Activated B cell treated with CpG ODN at 0.5 μM for 24 hours (primary cell): ENCODE measurements around the gene CDC42BPB. TPM values are rescaled to one million over a fixed set of nuclear protein-coding genes. Genes with fewer than 3 reads are reported as not detected.

Experiments used
- ATAC-seq: fragments of 200-7000 bp; cut with Tn5 transposase; one replicate; pipeline ENCODE4 v1.10.0; 2021; ENCODE audit warnings: low read depth, mild to moderate bottlenecking, moderate library complexity
- CTCF ChIA-PET: fragments of 350-600 bp; sonication (Branson Sonifier 250); formaldehyde crosslinking; loops from one replicate; lab custom pipeline; 2021; ENCODE audit warnings: antibody characterized with exemption; lab: Charles Lee
- POLR2A ChIA-PET: fragments of 350-600 bp; sonication (Branson Sonifier 250); formaldehyde crosslinking; loops from one replicate; lab custom pipeline; 2021; ENCODE audit warnings: antibody characterized with exemption; lab: Charles Lee
- DNase-seq: peaks from one replicate; pipeline ENCODE4 v3.0.0; 2022
- H3K27ac Mint-ChIP-seq: one replicate; pipeline ENCODE4 v1.8.0; 2020; ENCODE audit warnings: mixed read lengths
- H3K27me3 Mint-ChIP-seq: one replicate; pipeline ENCODE4 v1.8.0; 2021; ENCODE audit warnings: mixed read lengths
- H3K36me3 Mint-ChIP-seq: one replicate; pipeline ENCODE4 v1.8.0; 2021; ENCODE audit warnings: low read depth, mixed read lengths
- H3K4me1 Mint-ChIP-seq: one replicate; pipeline ENCODE4 v1.8.0; 2021; ENCODE audit warnings: mixed read lengths
- H3K4me3 Mint-ChIP-seq: one replicate; pipeline ENCODE4 v1.8.0; 2020; ENCODE audit warnings: mild to moderate bottlenecking, mixed read lengths
- H3K9me3 Mint-ChIP-seq: one replicate; pipeline ENCODE4 v1.8.0; 2020; ENCODE audit warnings: mixed read lengths
- CTCF ChIP-seq: fragments of 200-600 bp; IDR thresholded peaks from one replicate; pipeline ENCODE4 v1.8.0; 2022; ENCODE audit warnings: antibody characterized with exemption, mild to moderate bottlenecking
- intact Hi-C: fragments of 100-400 bp; cut with micrococcal nuclease; formaldehyde crosslinking; loops from one replicate; pipeline ENCODE4 v1.15.1; 2024
- total RNA-seq: library from RNA; stranded (reverse); gene quantifications from 2 replicates; pipeline ENCODE4 v1.2.3, GENCODE V29; 2022

CDC42BPB gene
- total RNA-seq, 1 donor from 2014 or later, result 38.5 TPM

GRCh38 chr14:102943454-102943853, 113.9 kb downstream of the CDC42BPB start:
- H3K4me3 Mint-ChIP-seq, result no peak overlapping the region
- POLR2A ChIA-PET, result no interaction called here
- no peak overlapping the region for H3K27ac Mint-ChIP-seq
- ATAC-seq (no peak), DNase-seq (no peak)
- H3K27me3 Mint-ChIP-seq, result no peaks in the 10 kb centered on the region
- H3K9me3 Mint-ChIP-seq, result no peaks in the 10 kb centered on the region
- peaks cover 30% of the 10 kb centered on the region for H3K4me1 Mint-ChIP-seq
- CTCF ChIA-PET, result no interaction called here
- no peak for TF ChIP-seq CTCF
- peaks cover 57% of the 10 kb centered on the region for H3K36me3 Mint-ChIP-seq
- intact Hi-C loops, result no loop called here

GRCh38 chr14:102942069-102942468, 115.3 kb downstream of the CDC42BPB start:
- Mint-ChIP-seq H3K27ac (no peak overlapping the region), H3K4me1 (peaks cover 24% of the 10 kb centered on the region), H3K9me3 (no peaks in the 10 kb centered on the region), H3K27me3 (no peaks in the 10 kb centered on the region), H3K4me3 (no peak overlapping the region), H3K36me3 (peaks cover 58% of the 10 kb centered on the region)
- no peak for DNase-seq
- intact Hi-C loops, result no loop called here
- no peak for ATAC-seq
- no peak for TF ChIP-seq CTCF
- POLR2A ChIA-PET, result interaction anchor here (1.0 kb wide), 1 partner anchor 11 kb away, joined by 4 read pairs; no protein-coding TSS in a partner anchor
- CTCF ChIA-PET, result no interaction called here

GRCh38 chr14:102941419-102942011, 115.8 kb downstream of the CDC42BPB start:
- H3K9me3 Mint-ChIP-seq, result no peaks in the 10 kb centered on the region
- ChIA-PET POLR2A (interaction anchor here (1.0 kb wide), 1 partner anchor 11 kb away, joined by 4 read pairs; no protein-coding TSS in a partner anchor), CTCF (interaction anchor here (0.6 to 0.9 kb wide), 2 partner anchors 247 to 411 kb away, joined by 3 read pairs; no protein-coding TSS in a partner anchor)
- no peaks in the 10 kb centered on the region for H3K27me3 Mint-ChIP-seq
- peaks cover 18% of the 10 kb centered on the region for H3K4me1 Mint-ChIP-seq
- no peak for ATAC-seq
- intact Hi-C loops, result no loop called here
- DNase-seq, result no peak
- H3K27ac Mint-ChIP-seq, result no peak overlapping the region
- no peak for TF ChIP-seq CTCF
- H3K4me3 Mint-ChIP-seq, result no peak overlapping the region
- peaks cover 56% of the 10 kb centered on the region for H3K36me3 Mint-ChIP-seq

- no peak for DNase-seq
- no peak overlapping the region for H3K4me3 Mint-ChIP-seq
- no peak for TF ChIP-seq CTCF
- H3K36me3 Mint-ChIP-seq, result peaks cover 54% of the 10 kb centered on the region
- intact Hi-C loops, result no loop called here
- no peaks in the 10 kb centered on the region for H3K9me3 Mint-ChIP-seq
- POLR2A ChIA-PET, result no interaction called here
- ATAC-seq, result no peak
- CTCF ChIA-PET, result interaction anchor here (0.9 kb wide), 1 partner anchor 247 kb away, joined by 3 read pairs; no protein-coding TSS in a partner anchor
- H3K27me3 Mint-ChIP-seq, result no peaks in the 10 kb centered on the region
- no peak overlapping the region for H3K27ac Mint-ChIP-seq
- H3K4me1 Mint-ChIP-seq, result peaks cover 18% of the 10 kb centered on the region
Measured at GRCh38 chr14:102940729-102941362, 116.5 kb downstream of the CDC42BPB start.

GRCh38 chr14:102939820-102940561, 117.4 kb downstream of the CDC42BPB start:
- Mint-ChIP-seq H3K4me1 (peaks cover 23% of the 10 kb centered on the region), H3K36me3 (peaks cover 47% of the 10 kb centered on the region), H3K27me3 (no peaks in the 10 kb centered on the region), H3K9me3 (no peaks in the 10 kb centered on the region), H3K4me3 (no peak overlapping the region), H3K27ac (no peak overlapping the region)
- DNase-seq (no peak), ATAC-seq (no peak)
- intact Hi-C loops, result no loop called here
- no peak for TF ChIP-seq CTCF
- ChIA-PET POLR2A (no interaction called here), CTCF (no interaction called here)
